Calu3 (cell line): ENCODE results near the gene SLC4A4. TPM values are rescaled to one million over a fixed set of nuclear protein-coding genes. Genes with fewer than 3 reads are reported as not detected.

ENCODE experiments used
- BruUV-seq: library from RNA; stranded (reverse); fragments of 400-500 nt; replicated peaks from 2 replicates; lab custom pipeline; 2021; lab: Mats Ljungman, UMichigan
- CTCF ChIA-PET: fragments of 300-600 bp; sonication (Branson Sonifier 250); formaldehyde crosslinking; loops from one replicate; lab custom pipeline; 2022; ENCODE audit warnings: antibody characterized with exemption; lab: Charles Lee
- DNase-seq: peaks from one replicate; pipeline ENCODE4 v3.0.0; 2022
- H3K27ac Mint-ChIP-seq: one replicate; pipeline ENCODE4 v1.8.0; 2022; ENCODE audit warnings: mixed read lengths; ENCODE audit not compliant: unreplicated experiment
- H3K27me3 Mint-ChIP-seq: one replicate; pipeline ENCODE4 v1.8.0; 2022; ENCODE audit warnings: mixed read lengths; ENCODE audit not compliant: unreplicated experiment
- H3K36me3 Mint-ChIP-seq: one replicate; pipeline ENCODE4 v1.8.0; 2022; ENCODE audit warnings: mild to moderate bottlenecking, moderate library complexity, mixed read lengths; ENCODE audit not compliant: insufficient read depth, unreplicated experiment
- H3K4me1 Mint-ChIP-seq: one replicate; pipeline ENCODE4 v1.8.0; 2022; ENCODE audit warnings: mild to moderate bottlenecking, low read depth, mixed read lengths; ENCODE audit not compliant: unreplicated experiment
- H3K4me3 Mint-ChIP-seq: one replicate; pipeline ENCODE4 v1.8.0; 2022; ENCODE audit warnings: mild to moderate bottlenecking, low read depth, moderate library complexity, mixed read lengths; ENCODE audit not compliant: unreplicated experiment
- H3K9me3 Mint-ChIP-seq: one replicate; pipeline ENCODE4 v1.8.0; 2022; ENCODE audit warnings: low read depth, mixed read lengths; ENCODE audit not compliant: unreplicated experiment
- intact Hi-C: fragments of 100-400 bp; cut with micrococcal nuclease; formaldehyde crosslinking; loops from one replicate; pipeline ENCODE4 v1.10.0; 2022; ENCODE audit not compliant: unreplicated experiment
- total RNA-seq: library from RNA; stranded (reverse); gene quantifications from 2 replicates; pipeline ENCODE4 v1.2.3, GENCODE V29; 2022
- TF ChIP-seq, protein P1 (sequence below): fragments of 200-600 bp; IDR thresholded peaks from one replicate; pipeline ENCODE4 v1.8.0; 2022; ENCODE audit warnings: antibody characterized with exemption; ENCODE audit not compliant: unreplicated experiment

SLC4A4 gene
- total RNA-seq, 1 experiment from 2014 or later, result 14.6 TPM

DNA sequence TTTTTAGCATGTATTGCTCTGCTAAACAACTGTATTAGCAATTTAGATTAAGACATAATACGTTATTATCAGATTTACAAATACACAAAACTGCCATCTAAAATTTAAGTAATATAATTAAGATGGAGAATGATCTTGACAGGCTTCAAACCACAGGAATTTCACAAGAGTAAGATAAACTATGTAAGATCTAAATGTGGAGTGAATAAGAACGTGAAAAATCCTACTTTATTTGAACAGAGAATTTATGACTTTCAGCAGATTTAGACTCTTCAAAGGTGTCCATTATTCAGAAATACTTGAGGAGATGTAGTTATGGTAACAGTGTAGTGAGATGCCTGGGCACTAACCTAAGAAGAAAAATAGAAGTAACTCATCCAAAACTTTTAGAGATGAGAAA is 73.2 kb downstream of the SLC4A4 start:
- TF ChIP-seq, protein P1, sequence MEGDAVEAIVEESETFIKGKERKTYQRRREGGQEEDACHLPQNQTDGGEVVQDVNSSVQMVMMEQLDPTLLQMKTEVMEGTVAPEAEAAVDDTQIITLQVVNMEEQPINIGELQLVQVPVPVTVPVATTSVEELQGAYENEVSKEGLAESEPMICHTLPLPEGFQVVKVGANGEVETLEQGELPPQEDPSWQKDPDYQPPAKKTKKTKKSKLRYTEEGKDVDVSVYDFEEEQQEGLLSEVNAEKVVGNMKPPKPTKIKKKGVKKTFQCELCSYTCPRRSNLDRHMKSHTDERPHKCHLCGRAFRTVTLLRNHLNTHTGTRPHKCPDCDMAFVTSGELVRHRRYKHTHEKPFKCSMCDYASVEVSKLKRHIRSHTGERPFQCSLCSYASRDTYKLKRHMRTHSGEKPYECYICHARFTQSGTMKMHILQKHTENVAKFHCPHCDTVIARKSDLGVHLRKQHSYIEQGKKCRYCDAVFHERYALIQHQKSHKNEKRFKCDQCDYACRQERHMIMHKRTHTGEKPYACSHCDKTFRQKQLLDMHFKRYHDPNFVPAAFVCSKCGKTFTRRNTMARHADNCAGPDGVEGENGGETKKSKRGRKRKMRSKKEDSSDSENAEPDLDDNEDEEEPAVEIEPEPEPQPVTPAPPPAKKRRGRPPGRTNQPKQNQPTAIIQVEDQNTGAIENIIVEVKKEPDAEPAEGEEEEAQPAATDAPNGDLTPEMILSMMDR, result no peak
- intact Hi-C loops, result no loop called here
- no TSS peak for BruUV-seq
- H3K27ac Mint-ChIP-seq, result no peak overlapping the region
- no peaks in the 10 kb centered on the region for H3K36me3 Mint-ChIP-seq
- DNase-seq, result no peak
- H3K9me3 Mint-ChIP-seq, result peaks cover 7% of the 10 kb centered on the region
- CTCF ChIA-PET, result no interaction called here
- no peaks in the 10 kb centered on the region for H3K27me3 Mint-ChIP-seq
- no peak overlapping the region for H3K4me3 Mint-ChIP-seq
- H3K4me1 Mint-ChIP-seq, result no peaks in the 10 kb centered on the region

DNA sequence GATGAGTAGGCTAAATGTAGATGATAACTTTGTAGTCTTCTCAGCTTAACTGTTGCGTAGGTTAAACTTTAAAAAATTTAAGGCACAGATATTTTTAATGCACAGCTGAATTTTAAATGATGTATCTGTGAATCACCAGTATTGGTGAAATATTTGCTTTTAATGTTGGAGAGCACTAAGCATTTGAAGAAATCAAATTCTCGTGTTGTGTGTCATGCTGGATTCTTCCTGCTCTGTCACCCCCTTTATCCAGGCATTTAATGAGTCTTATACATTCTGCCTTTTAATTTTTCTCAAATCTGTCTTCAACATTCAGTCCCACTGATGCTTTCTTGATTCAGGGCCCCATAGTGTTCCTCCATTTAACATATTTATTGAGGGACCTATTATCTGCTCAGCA is 76.7 kb downstream of the SLC4A4 start:
- intact Hi-C loops, result no loop called here
- Mint-ChIP-seq H3K9me3 (no peaks in the 10 kb centered on the region), H3K27me3 (no peaks in the 10 kb centered on the region), H3K36me3 (peaks cover 4% of the 10 kb centered on the region), H3K27ac (no peak overlapping the region), H3K4me1 (no peaks in the 10 kb centered on the region), H3K4me3 (no peak overlapping the region)
- no peak for DNase-seq
- CTCF ChIA-PET, result interaction anchor here (0.7 kb wide), 1 partner anchor 296 kb away, joined by 3 read pairs; no protein-coding TSS in a partner anchor
- no TSS peak for BruUV-seq
- TF ChIP-seq, protein P1, result no peak

DNA sequence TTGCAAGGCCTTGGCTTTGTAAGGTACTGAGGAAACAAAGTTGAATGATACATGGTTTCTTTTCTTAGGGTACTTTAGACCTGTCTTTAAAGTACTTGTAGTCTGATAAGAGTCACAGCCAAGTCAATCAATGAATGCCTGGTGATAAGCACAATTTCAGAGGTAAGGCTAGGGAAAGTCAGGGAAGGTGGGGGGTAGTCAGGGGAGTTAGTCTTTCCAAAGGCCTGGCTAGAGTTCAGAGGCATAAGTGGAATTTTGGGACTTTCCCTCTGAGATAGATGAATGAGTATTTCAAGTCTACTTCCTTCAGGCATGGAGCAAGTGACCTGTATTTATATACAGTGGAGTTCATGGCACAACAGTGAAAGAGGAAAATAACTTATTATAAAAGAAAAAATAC is 78.3 kb downstream of the SLC4A4 start:
- Mint-ChIP-seq H3K27me3 (no peaks in the 10 kb centered on the region), H3K4me3 (no peak overlapping the region), H3K9me3 (no peaks in the 10 kb centered on the region), H3K27ac (no peak overlapping the region), H3K4me1 (no peaks in the 10 kb centered on the region), H3K36me3 (peaks cover 4% of the 10 kb centered on the region)
- CTCF ChIA-PET, result no interaction called here
- no TSS peak for BruUV-seq
- TF ChIP-seq, protein P1, result no peak
- peak; percentile 42 for DNase-seq
- intact Hi-C loops, result no loop called here

DNA sequence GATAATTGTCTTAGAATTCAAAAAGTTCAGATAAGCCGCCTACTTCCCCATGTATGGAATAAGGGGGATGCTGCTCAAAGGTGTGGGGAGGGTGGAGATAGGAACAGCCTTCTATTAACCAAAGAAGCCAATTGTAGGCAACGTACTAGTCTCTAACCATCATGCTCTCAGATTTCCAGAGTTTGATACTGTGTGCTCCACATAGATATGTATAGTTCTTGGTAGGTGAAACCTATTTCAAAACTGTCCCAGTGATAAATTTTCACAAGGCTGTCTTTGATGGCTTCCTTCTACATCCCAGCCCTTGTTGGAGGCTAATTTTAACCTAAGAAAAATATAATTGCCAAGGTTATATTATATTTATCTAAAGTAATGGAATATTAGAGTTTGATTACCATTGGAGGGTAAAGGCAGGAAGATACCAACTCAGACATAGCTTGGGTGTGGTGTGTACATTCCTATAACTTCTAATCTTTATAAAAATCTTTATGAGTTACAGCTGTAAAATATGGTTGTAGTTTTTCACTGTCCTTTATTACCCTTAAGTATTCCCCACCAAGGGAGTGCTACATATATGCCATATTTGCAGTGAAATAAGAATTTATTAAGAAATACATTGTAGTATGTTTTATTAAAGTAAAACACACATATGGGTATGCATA is 87.7 kb downstream of the SLC4A4 start:
- intact Hi-C loops, result no loop called here

More for the DNA sequence above, 87.7 kb downstream of the SLC4A4 start:
- Mint-ChIP-seq H3K9me3 (no peaks in the 10 kb centered on the region), H3K27me3 (no peaks in the 10 kb centered on the region), H3K4me3 (no peak overlapping the region), H3K36me3 (no peaks in the 10 kb centered on the region), H3K4me1 (no peaks in the 10 kb centered on the region), H3K27ac (no peak overlapping the region)
- CTCF ChIA-PET, result no interaction called here
- TF ChIP-seq, protein P1, result no peak
- no peak for DNase-seq
- no TSS peak for BruUV-seq
